Stimulated activated CD4-positive, alpha-beta T cell treated with anti-CD3 and anti-CD28 coated beads, Interleukin-2, amount 100 ng/mL, for 4 hours (primary cell): ENCODE results near the gene NDUFAF3.
"Not testable (repeated sequence)": the region's sequence is repeated elsewhere in the genome, so short reads cannot be mapped to it uniquely, and the experiment has no call there.

ENCODE experiments used
- DNase-seq: peaks from one replicate; pipeline ENCODE4 v3.0.0-alpha.2; 2020; ENCODE audit warnings: low read depth

Gene NDUFAF3

DNA sequence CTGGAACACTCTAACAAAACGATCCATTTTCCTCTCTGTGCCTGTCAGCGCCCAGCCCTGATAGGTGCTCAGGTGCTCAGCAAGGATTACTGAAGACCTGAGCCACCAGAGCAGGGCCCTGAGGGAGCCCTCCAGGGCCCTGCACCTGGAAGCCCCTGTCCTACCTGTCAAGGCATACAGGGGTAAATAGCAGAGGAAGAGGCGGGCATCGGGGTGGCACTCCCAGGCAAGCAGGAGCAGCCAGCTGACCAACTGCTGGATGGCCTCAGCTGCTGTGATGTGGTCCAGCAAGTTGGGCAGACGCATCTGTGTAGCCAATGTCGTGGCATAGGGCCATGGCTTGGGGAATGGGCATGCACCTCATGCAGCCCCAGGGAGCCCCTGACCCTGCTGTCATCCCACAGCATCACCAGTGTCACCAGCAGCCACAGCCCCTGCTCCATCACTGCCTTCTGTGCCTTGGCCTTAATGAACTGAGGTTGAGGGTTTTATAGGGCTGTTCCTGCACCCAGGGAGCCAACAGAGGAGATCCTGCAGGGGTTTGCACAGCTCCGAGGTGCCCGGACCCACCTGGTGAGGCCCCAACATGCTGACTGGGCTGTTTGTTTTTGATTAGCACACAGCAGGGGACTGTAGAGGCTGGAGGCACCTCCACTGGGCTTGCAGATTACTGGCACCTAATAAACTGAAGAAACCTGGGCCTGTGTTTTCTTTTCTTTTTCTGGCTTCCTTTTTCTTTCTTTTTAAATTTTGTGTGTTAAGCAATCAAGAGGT, 22.6 kb upstream of the NDUFAF3 start:
- DNase-seq, result no peak

DNA sequence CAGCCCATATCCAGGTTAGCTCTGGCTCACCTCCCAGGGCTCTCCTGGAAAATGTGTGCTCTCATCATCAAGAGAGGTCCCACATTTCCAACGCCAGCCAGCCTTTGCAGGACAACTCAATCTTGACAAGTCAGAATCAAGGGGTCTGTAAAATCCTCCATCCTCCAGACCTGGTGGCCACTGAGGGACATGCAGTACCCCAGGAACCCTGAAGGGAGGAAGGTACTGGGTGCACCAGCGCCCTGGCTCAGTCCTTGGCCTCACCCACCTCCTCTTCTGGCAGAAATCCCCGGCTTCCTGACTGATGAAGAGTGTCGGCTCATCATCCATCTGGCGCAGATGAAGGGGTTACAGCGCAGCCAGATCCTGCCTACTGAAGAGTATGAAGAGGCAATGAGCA, 20.8 kb upstream of the NDUFAF3 start:
- DNase-seq, result no peak

DNA sequence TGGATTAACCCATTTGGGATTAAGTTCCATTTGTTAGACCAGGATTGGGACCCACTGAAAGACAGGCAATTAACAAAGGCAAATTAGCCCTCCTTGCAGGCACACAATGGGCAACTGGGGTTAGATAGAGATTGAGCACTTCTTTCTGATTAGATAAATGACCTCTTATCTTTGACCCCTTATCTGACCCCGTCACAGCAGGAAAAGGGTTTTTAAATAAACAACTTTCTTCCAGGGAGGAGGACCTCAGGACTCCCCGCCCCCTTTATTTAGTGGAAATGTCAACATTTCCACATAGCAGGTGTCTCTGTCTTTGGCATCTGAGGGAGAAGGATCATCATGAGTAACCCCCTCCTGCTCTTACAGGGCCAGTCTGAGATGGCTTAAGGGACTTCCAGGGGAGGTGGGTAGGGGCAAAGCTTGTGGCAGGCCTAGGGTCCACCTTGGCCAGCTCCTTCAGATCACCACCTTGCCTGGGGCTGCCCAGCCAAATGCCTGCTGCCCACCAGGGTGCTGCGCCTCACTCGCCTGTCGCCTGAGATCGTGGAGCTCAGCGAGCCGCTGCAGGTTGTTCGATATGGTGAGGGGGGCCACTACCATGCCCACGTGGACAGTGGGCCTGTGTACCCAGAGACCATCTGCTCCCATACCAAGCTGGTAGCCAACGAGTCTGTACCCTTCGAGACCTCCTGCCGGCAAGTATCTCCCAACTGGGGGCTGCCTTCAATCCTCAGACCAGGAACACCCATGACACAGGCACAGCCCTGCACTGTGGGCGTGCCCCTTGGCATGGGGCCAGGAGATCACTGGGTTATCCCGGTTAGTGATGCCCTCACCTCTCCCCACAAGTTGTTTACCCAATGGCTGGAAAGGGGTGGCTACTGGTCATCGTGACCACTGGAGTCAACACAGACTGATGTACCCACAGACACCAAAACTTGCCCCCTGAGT, 17.3 kb upstream of the NDUFAF3 start:
- DNase-seq, result no peak

DNA sequence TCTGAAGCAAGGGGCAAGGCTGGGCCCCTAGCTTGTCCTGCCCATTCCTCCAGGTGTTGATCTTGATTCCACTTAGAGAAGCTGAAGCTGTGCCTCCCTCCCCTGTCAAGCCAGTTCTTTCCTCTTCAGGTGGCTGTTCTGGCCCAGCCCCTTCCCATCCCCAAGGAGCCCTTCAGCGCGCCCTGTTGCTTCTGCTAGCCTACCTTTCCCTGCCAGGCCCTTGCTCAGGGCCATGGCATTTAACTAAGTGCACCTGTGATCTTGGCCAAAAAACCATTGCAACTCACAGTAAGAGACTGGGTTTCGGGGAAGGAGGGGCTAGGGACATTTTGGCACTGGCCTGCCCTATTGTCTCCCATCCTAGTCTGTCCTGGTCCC, 16.6 kb upstream of the NDUFAF3 start:
- no peak for DNase-seq

DNA sequence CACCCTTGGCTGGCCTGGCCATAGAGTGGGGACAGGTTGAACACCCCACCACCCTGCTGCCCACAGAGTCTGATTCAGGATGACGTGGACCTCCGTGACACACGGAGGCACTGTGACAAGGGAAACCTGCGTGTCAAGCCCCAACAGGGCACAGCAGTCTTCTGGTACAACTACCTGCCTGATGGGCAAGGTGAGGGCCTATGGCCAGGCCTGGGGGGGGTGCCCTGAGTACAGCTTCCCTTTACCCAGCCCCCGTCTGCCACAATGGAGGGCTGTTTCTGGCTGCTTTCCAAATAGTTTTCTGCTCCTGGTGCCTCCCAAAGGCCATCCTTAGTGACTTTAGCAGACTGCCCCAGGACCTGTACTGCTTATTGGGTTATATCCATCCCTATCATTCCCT, 15.9 kb upstream of the NDUFAF3 start:
- DNase-seq, result no peak

DNA sequence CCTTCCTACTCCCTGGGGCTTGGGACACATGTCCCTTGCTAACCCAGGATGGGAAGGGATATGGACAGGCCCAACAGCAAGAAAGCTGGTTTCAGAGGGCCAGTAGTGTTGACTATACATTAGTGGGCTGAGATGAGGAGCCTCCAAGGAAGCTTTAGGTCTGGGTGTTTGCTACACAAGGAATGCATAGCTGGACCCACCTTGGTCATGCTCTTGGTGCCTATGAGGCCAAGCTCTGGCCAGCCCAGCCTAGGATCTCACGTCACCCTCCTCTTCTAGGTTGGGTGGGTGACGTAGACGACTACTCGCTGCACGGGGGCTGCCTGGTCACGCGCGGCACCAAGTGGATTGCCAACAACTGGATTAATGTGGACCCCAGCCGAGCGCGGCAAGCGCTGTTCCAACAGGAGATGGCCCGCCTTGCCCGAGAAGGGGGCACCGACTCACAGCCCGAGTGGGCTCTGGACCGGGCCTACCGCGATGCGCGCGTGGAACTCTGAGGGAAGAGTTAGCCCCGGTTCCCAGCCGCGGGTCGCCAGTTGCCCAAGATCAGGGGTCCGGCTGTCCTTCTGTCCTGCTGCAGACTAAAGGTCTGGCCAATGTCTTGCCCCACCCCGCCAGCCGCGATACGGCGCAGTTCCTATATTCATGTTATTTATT, 15.4 kb upstream of the NDUFAF3 start:
- no peak for DNase-seq

DNA sequence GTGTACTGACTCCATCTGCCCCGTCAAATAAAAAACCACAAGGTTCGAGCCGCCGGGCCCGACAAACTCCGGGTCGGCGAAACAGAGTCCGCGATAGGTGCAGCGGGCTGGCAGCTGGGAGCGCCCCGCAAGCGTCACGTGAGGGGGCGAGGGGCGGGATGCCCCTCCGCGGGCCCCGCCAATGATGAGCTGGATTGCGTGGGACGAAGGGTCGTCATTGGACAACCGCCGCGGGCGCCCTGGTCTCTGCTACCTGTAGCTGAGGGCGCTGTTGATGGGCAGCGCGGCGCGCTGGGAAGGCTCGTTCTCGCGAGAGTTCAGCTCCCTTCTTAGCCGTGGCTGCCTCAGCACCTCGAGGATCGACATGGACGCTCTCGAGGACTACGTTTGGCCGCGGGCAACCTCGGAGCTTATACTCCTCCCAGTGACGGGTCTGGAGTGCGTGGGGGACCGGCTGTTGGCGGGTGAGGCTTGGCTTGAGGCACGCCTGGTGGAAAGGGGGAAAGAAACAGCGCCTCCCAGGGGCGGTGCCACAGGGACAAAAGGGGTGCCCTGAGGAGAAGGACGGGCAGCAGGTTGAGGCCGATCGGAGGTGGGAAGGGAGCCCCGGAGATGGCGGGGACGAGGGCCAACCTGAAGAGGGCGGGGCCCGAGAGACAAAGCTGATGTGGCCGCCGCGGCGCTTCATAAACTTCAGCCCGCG, 14.7 kb upstream of the NDUFAF3 start, which contains the start of gene WDR6:
Gene WDR6 (plus strand): TSS at position 324 of the 703 bp plus-strand sequence. CDS start 41 bp downstream, at position 365.
- peak; percentile 97 for DNase-seq

DNA sequence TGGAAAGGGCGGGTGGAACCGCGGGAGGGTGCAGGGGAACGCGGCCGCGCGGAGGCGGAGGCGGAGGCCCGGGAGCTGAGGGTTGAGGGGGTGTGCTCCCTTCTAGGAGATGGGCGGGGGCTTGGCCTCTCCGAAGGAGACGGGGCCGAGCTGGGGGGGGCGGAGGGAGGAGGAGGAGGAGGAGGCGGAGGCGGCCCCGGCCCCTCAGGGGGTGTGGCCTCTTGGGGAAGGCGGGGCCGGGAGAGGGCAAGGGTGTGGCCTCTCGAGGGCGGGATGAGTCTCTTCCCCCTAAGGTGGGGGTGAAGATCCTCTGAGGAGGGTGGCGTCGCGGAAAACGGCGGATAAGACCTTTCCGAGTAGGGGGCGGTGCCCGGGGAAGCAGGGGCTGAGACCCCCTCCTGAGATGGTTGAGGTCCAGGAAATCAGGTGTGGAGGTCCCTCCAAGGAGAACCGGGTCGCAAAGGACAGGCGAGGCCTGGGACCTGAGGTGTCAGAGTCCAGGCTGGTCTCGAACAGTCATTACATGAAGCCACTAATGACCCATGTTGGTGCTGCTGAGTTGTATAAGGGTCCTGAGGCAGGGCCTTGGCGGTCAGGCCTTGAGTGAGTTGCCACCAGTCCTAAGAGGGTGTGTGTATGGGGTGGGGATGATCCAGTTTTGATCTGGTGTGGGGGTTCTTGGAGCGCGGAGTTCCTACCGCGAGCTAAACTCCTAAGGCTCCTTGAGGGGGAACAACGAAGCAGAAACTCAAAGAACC, 14.0 kb upstream of the NDUFAF3 start:
- peak; percentile 94 for DNase-seq

DNA sequence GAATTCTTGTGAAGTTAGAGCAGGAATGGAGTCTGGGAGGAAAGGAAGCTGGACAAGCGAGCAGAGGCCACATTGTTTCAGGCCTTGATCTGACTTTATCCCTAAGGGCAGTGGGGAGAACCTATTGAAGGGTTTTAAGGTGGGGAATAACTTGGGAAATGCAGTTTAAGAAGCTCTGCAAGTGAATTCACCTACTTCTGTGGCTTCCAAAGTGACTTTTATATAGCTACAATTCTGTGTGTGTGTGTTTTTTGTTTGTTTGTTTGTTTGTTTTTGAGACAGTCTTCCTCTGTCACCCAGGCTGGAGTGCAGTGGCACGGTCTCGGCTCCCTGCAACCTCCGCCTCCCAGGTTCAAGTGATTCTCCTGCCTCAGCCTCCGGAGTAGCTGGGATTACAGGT, 13.3 kb upstream of the NDUFAF3 start:
- DNase-seq, result not testable (repeated sequence)

DNA sequence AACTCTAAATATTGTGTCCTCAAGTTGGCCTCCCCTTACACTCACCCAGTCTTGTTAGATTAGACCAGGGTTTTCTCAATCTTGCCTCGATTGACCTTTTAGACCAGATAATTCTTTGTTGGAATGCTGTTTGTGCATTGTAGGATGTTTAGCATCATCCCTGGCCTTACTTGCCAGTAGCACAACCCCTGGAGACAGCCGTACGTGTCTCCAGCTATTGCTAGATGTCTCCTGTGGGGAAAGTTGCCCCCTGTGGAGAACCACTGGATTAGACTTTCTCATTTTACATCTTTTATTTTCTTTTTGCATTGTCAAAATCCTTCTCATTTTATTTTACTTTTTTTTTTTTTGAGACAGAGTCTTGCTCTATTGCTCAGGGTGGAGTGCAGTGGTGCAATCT, 12.5 kb upstream of the NDUFAF3 start:
- DNase-seq, result no peak

DNA sequence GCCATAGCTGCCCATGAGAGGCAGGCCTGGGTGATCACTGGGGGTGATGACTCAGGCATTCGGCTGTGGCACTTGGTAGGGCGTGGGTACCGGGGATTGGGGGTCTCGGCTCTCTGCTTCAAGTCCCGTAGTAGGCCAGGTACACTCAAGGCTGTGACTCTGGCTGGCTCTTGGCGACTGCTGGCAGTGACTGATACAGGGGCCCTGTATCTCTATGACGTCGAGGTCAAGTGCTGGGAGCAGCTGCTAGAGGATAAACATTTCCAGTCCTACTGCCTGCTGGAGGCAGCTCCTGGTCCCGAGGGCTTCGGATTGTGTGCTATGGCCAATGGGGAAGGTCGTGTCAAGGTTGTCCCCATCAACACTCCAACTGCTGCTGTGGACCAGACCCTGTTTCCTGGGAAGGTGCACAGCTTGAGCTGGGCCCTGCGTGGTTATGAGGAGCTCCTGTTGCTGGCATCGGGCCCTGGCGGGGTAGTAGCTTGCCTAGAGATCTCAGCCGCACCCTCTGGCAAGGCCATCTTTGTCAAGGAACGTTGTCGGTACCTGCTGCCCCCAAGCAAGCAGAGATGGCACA, 9.4 kb upstream of the NDUFAF3 start:
- no peak for DNase-seq

DNA sequence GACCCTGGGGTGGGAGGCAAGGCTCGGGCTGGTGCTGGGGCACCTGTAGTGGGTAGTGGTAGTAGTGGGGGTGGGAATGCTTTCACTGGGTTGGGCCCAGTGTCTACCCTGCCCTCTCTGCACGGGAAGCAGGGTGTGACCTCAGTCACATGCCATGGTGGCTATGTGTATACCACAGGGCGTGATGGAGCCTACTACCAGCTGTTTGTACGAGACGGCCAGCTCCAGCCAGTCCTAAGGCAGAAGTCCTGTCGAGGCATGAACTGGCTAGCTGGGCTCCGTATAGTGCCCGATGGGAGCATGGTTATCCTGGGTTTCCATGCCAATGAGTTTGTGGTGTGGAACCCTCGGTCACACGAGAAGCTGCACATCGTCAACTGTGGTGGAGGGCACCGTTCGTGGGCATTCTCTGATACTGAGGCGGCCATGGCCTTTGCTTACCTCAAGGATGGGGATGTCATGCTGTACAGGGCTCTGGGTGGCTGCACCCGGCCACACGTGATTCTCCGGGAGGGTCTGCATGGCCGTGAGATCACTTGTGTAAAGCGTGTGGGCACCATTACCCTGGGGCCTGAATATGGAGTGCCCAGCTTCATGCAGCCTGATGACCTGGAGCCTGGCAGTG, 8.7 kb upstream of the NDUFAF3 start:
- no peak for DNase-seq

DNA sequence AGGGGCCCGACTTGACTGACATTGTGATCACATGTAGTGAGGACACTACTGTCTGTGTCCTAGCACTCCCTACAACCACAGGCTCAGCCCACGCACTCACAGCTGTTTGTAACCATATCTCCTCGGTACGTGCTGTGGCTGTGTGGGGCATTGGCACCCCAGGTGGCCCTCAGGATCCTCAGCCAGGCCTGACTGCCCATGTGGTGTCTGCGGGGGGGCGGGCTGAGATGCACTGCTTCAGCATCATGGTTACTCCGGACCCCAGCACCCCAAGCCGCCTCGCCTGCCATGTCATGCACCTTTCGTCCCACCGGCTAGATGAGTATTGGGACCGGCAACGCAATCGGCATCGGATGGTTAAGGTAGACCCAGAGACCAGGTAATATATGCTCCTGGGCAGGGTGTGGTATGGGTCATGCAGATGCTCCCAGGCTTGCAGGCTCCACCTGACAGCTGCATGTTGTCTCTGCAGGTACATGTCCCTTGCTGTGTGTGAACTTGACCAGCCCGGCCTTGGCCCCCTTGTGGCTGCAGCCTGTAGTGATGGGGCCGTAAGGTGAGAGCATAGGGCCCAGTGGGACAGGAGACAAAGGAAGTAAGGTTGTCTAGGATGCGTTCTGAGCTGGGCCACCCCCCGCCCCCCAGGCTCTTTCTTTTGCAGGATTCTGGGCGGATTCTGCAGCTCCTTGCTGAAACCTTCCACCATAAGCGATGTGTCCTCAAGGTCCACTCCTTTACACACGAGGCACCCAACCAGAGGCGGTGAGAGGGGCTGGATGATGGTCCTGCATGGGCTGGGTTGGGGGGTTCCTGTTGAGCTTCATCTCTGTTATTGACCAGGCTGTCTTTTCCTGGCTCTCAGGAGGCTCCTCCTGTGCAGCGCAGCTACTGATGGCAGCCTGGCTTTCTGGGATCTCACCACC, 7.9 kb upstream of the NDUFAF3 start:
- DNase-seq, result no peak

DNA sequence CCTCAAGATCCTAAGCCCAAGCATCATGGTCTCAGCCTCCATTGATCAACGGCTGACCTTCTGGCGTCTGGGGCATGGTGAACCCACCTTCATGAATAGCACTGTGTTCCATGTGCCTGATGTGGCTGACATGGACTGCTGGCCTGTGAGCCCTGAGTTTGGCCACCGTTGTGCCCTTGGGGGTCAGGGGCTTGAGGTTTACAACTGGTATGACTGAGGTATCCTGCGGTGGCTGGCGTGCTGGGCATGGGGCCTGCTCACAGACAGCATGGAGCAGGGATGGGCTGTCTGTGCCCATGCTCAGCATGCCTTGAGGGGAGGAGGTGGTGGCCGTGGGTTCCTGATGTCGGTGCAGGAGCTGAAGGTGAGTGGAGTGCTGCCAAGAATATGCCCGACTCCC, 6.8 kb upstream of the NDUFAF3 start:
- DNase-seq, result no peak

DNA sequence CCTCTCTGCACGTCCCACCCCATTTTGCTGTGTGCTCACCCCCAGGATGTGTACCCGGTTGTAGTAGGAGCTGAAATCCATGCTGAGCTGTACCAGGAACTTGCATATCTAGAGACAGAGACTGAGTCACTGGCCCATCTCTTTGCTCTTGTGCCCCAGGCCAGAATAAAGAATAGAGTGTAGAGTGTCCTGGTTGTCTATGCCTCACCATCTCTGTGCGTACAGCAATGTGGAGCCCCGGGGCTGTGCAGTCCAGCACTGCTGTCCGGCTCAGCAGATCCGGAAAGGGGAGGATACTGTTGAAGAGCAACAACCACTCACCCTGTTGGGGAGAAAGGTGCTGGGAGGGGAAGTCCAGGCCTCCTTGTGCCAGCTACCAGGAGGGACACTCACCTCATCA, 6.2 kb upstream of the NDUFAF3 start:
- DNase-seq, result no peak

DNA sequence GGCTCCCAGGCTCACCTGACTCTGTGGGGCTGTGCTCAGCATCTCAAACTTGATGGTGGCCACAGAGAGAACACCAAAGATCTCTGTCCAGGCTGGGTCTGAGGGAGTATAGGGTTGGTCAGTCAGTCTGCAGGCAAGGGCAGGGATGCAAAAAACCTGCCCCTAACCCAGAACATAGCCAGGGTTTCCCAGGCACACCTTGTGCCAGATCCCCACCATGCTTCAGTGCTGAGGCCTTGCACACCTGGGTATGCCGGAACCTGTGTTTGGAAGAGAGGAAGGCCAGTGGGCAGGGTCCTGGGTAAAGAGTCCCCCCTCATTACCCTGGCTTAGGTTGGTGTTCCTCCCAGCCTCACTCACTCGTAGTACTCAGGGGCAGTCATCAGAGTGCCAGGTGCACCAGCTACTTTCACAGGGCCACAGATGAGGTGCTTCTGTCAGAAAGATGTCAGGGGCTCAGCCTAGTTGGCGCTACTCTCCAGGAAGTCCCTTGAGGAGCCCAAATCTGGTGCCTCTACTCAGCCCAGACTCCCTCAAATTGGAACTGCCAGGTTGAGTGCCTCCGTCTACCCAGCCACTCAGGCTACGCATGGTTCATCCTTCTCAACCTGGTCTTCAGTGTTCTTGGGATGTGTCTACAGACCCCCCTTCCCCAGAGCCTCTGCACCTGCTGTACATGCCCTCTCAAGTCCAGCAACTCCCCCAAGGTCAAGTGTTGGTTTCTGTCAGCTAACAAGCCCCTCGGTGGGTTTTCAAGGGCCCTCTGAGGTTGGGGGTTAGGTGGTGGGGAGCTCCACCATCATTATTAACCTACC, 5.3 kb upstream of the NDUFAF3 start:
- DNase-seq, result no peak

DNA sequence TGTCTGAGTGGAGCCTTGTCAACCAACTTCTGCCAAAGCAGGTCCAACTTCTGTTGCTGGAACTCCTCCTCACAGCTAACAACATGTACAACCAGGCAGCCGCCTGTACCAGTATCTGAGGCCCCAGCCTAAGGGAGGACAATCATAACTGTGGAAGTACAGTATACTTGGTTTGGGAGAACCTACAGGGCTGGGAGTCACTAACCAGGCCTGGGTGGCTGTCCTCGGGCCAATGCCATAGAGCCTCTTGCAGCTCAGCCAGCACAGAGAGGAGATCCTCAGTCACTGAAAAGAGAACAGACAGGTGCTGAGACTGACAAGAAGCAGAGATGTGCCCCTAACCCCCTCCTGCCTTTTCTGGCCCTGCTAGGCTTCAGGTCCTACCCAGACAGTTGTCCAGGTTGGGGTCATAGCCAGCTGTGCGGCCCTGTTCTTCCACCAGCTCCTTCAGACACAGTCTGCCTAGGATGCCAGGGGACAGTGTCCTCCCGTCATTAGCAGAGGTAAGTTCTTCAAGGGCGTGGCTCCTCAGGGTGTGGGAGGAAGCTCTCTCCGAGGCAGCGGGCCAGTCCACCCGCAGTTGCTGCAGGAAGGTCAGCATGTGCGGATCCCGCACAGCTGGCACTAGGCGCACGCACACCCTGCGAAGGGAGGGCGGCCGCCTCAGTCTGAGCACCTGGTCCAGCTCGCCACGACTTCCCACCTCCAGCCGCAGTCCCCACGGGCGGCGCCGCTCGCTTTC, 4.5 kb upstream of the NDUFAF3 start:
- DNase-seq, result no peak
